PC-9 (cell line): ENCODE measurements around the gene ZNF438. TPM values are rescaled to one million over a fixed set of nuclear protein-coding genes. Genes with fewer than 3 reads are reported as not detected.

Source experiments
- BruUV-seq: library from RNA; stranded (reverse); fragments of 400-500 nt; replicated peaks from 2 replicates; lab custom pipeline; 2021; lab: Mats Ljungman, UMichigan
- CTCF ChIA-PET: fragments of 300-600 bp; sonication (Branson Sonifier 250); formaldehyde crosslinking; loops from one replicate; lab custom pipeline; 2022; ENCODE audit warnings: antibody characterized with exemption; lab: Charles Lee
- POLR2A ChIA-PET: fragments of 300-600 bp; sonication (Branson Sonifier 250); formaldehyde crosslinking; loops from one replicate; lab custom pipeline; 2022; ENCODE audit warnings: antibody characterized with exemption; ENCODE audit not compliant: unreplicated experiment; lab: Charles Lee
- DNase-seq, 2 experiments: peaks; one replicate each; pipeline versions ENCODE4 v3.0.0 to v3.0.0-alpha.2; 2015 to 2022; ENCODE audit warnings: mixed read lengths in 1 of 2
- H2AFZ ChIP-seq: fragments of 200-600 bp; sonication (generic); 2 replicates; pipeline ENCODE4 v1.8.1; 2017; ENCODE audit warnings: antibody characterized with exemption
- H3F3A ChIP-seq: fragments of 200-600 bp; sonication (generic); 2 replicates; pipeline ENCODE4 v1.8.1; 2017; ENCODE audit warnings: antibody characterized with exemption, mild to moderate bottlenecking, low read depth; ENCODE audit not compliant: insufficient read depth
- H3K27ac ChIP-seq: fragments of 200-600 bp; sonication (generic); 2 replicates; pipeline ENCODE4 v1.6.1; 2016; ENCODE audit warnings: mixed run types
- H3K27me3 ChIP-seq: fragments of 200-600 bp; sonication (generic); 2 replicates; pipeline ENCODE4 v1.6.1; 2016; ENCODE audit warnings: low read depth, mixed run types; ENCODE audit not compliant: insufficient read depth
- H3K36me3 ChIP-seq: fragments of 200-600 bp; sonication (generic); 2 replicates; pipeline ENCODE4 v1.6.1; 2016; ENCODE audit warnings: low read depth, mixed run types
- H3K4me1 ChIP-seq: fragments of 200-600 bp; sonication (generic); replicated peaks from 2 replicates; pipeline ENCODE4 v1.6.1; 2016; ENCODE audit warnings: mixed run types; ENCODE audit not compliant: insufficient read depth
- H3K4me2 ChIP-seq: fragments of 200-600 bp; sonication (generic); 2 replicates; pipeline ENCODE4 v1.6.1; 2017; ENCODE audit warnings: mixed run types
- H3K4me3 ChIP-seq: fragments of 200-600 bp; sonication (generic); 2 replicates; pipeline ENCODE4 v1.6.1; 2016; ENCODE audit warnings: mixed run types
- H3K79me2 ChIP-seq: fragments of 200-600 bp; sonication (generic); 2 replicates; pipeline ENCODE4 v1.6.1; 2017; ENCODE audit warnings: low read depth, mixed run types
- H3K9me2 ChIP-seq: fragments of 200-600 bp; sonication (generic); 2 replicates; pipeline ENCODE4 v1.8.1; 2017; ENCODE audit warnings: mild to moderate bottlenecking; ENCODE audit not compliant: insufficient read depth
- H3K9me3 ChIP-seq: fragments of 200-600 bp; sonication (generic); 2 replicates; pipeline ENCODE4 v1.8.1; 2016; ENCODE audit warnings: low read depth; ENCODE audit not compliant: insufficient read depth
- H4K20me1 ChIP-seq: fragments of 200-600 bp; sonication (generic); 2 replicates; pipeline ENCODE4 v1.8.1; 2017; ENCODE audit not compliant: insufficient read depth
- EZH2 ChIP-seq: fragments of 200-600 bp; sonication (generic); IDR thresholded peaks from 2 replicates; pipeline ENCODE4 v1.8.0; 2017; ENCODE audit warnings: antibody characterized with exemption, low read depth
- intact Hi-C: fragments of 100-400 bp; cut with micrococcal nuclease; formaldehyde crosslinking; loops from one replicate; pipeline ENCODE4 v1.10.0; 2022; ENCODE audit not compliant: unreplicated experiment
- total RNA-seq: library from RNA; stranded (reverse); gene quantifications from 2 replicates; pipeline ENCODE4 v1.2.3, GENCODE V29; 2021
- TF ChIP-seq, protein P1 (sequence below): fragments of 200-600 bp; sonication (generic); conservative IDR thresholded peaks from 2 replicates; pipeline ENCODE4 v1.6.1; 2017; ENCODE audit warnings: mixed run types, antibody characterized with exemption, mild to moderate bottlenecking, moderate library complexity

Gene ZNF438
- total RNA-seq, 1 experiment from 2014 or later: 4.7 TPM

DNA sequence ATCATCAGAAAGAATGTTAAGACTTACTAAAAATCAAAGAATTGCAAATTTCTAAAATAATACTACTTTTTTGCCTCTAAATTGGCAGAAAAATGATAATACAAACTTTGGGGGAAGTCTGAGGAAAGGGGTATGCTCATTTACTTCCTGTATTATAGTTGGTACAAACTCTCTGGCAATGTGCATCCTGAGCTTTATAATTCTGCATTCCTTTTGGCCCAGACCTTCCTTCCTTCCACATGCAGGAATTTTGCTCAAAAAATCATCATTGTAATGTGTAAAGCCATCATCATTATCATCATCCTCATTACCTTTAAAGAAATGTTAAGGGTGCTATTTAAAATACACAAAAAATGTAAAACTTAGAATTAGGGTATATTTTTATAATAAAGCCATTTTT, 148.5 kb downstream of the ZNF438 start:
- H3K4me2 ChIP-seq: no peak overlapping the region
- no peaks in the 10 kb centered on the region for H3K9me2 ChIP-seq
- no peaks in the 10 kb centered on the region for H3K9me3 ChIP-seq
- no peaks in the 10 kb centered on the region for H3K79me2 ChIP-seq
- H3K4me3 ChIP-seq: no peak overlapping the region
- no peaks in the 10 kb centered on the region for H3K4me1 ChIP-seq
- no peaks in the 10 kb centered on the region for H3F3A ChIP-seq
- ChIA-PET CTCF (no interaction called here), POLR2A (no interaction called here)
- no peak overlapping the region for H2AFZ ChIP-seq
- no peak overlapping the region for H3K27ac ChIP-seq
- DNase-seq: no peak
- H4K20me1 ChIP-seq: no peaks in the 10 kb centered on the region
- TF ChIP-seq, protein P1, sequence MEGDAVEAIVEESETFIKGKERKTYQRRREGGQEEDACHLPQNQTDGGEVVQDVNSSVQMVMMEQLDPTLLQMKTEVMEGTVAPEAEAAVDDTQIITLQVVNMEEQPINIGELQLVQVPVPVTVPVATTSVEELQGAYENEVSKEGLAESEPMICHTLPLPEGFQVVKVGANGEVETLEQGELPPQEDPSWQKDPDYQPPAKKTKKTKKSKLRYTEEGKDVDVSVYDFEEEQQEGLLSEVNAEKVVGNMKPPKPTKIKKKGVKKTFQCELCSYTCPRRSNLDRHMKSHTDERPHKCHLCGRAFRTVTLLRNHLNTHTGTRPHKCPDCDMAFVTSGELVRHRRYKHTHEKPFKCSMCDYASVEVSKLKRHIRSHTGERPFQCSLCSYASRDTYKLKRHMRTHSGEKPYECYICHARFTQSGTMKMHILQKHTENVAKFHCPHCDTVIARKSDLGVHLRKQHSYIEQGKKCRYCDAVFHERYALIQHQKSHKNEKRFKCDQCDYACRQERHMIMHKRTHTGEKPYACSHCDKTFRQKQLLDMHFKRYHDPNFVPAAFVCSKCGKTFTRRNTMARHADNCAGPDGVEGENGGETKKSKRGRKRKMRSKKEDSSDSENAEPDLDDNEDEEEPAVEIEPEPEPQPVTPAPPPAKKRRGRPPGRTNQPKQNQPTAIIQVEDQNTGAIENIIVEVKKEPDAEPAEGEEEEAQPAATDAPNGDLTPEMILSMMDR: no peak
- no peak for TF ChIP-seq EZH2
- H3K36me3 ChIP-seq: no peaks in the 10 kb centered on the region
- BruUV-seq: no TSS peak
- intact Hi-C loops: no loop called here
- no peaks in the 10 kb centered on the region for H3K27me3 ChIP-seq

DNA sequence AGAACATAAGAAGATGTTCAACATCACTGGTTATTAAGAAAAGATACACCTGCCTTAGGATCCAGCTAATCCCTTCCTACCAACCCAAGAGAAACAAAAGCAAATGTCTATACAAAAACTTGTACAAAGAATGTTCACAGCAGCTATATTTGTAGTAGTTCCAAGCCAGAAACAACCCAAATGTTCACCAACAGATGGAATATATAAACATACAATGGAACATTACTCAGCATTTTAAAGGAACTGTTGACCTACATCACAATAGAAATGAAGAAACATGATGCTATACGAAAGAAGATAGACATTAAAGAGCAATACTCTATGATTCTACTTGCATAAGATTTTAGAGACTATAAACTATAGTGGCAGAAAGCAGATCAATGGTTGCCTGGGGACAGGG, 149.4 kb downstream of the ZNF438 start:
- BruUV-seq: no TSS peak
- ChIA-PET CTCF (no interaction called here), POLR2A (no interaction called here)
- H3K27ac ChIP-seq: no peak overlapping the region
- no peak for DNase-seq
- H3K36me3 ChIP-seq: no peaks in the 10 kb centered on the region
- no peak overlapping the region for H3K4me3 ChIP-seq
- no peaks in the 10 kb centered on the region for H3F3A ChIP-seq
- H2AFZ ChIP-seq: no peak overlapping the region
- TF ChIP-seq EZH2: no peak
- TF ChIP-seq, protein P1: no peak
- H3K79me2 ChIP-seq: no peaks in the 10 kb centered on the region
- no peaks in the 10 kb centered on the region for H4K20me1 ChIP-seq
- H3K4me2 ChIP-seq: no peak overlapping the region
- intact Hi-C loops: no loop called here
- no peaks in the 10 kb centered on the region for H3K9me2 ChIP-seq
- no peaks in the 10 kb centered on the region for H3K4me1 ChIP-seq
- H3K27me3 ChIP-seq: no peaks in the 10 kb centered on the region
- H3K9me3 ChIP-seq: no peaks in the 10 kb centered on the region

DNA sequence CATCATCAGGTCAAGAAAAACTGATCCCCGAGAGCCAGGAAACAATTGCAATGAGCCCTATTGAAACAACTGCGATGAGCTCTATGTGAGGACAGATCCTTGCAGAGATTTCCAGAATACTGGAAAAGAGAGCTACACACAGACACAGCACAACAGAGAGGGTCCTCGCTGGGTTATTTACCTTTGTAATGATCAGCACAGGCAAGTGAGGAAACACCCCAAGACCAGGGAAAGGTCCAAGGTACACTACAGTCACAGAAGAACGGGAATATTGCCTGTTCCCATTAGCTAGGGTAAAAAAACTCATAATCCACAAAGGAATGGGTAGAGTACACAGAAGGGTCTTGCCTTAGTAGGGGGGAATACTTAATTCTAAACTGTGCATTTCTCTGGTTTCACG, 152.7 kb downstream of the ZNF438 start:
- BruUV-seq: no TSS peak
- Histone ChIP-seq H3K27ac (no peak overlapping the region), H3K4me3 (no peak overlapping the region), H3K4me1 (no peaks in the 10 kb centered on the region), H4K20me1 (no peaks in the 10 kb centered on the region), H3K4me2 (no peak overlapping the region), H3K27me3 (no peaks in the 10 kb centered on the region), H3F3A (no peaks in the 10 kb centered on the region), H3K9me2 (no peaks in the 10 kb centered on the region), H2AFZ (no peak overlapping the region), H3K79me2 (no peaks in the 10 kb centered on the region), H3K36me3 (no peaks in the 10 kb centered on the region), H3K9me3 (no peaks in the 10 kb centered on the region)
- no peak for DNase-seq
- ChIA-PET CTCF (no interaction called here), POLR2A (no interaction called here)
- TF ChIP-seq EZH2: no peak
- TF ChIP-seq, protein P1: no peak
- intact Hi-C loops: no loop called here
